NCI-H345 treated with DMSO at 0.1 percent for 48 hours (cell line): ENCODE measurements around the gene PLD1.
"Not testable (repeated sequence)": the region's sequence is repeated elsewhere in the genome, so short reads cannot be mapped to it uniquely, and the experiment has no call there.

Experiments
- DNase-seq: peaks from one replicate; lab custom pipeline; 2025; ENCODE audit not compliant: unreplicated experiment; lab: John Stamatoyannopoulos, UW

PLD1 gene

DNA sequence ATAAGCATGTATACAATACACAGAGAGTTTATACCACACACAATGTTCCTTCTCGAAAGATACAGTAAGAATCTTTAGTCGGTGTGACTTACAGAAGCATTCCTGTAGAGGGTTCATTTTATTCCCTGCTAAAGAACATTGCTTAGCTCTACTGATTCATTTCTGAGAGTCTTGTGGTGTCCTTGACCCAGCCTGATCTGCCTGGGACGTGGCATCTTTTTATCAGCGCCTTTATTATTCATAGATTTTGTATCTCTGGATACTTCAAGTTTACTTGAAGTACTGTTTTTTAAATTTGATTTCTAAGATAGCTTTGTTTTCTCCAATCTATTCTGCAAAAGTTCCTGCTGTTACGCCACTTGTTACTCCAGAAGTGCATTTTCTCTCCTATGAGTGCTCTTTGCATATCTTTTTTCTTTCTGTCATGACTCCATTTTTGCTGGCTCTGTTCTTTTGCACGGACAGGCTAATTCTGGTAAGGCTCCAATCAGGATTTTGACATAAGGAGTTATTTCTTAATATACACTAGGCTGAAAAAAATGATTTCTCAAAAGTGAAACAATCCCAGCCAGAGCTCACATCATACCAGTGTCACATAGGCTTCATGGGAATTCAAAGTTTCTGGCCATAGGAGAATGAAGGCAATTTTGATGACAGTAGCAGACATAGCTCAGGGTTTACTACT is 235.6 kb downstream of the PLD1 start:
- DNase-seq: no peak

DNA sequence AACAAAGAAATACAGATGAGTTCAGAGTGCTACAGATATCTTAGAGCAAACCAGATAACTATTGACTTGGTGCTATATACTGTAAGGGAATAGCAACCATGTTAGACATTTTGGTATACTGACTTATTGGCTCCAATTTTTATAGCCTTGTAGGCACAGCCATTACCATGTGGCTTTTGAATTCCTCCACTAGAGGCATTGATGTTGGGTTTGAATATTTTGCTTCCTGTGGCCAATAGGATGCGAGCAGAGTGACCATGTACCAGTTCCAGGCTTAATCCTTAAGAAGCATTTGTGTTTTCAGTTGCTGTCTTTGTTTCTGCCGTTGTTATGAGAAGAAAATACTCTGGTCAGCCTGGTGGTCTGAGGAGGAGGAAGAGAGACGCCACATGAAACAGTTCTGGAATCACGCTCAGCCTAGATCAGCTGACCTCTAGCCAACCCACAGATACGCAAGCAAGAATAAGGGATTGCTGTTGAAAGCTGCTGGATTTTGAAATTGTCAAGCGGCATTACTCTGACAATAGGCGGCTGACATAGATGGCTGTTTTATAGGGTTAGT is 240.6 kb downstream of the PLD1 start:
- no peak for DNase-seq

DNA sequence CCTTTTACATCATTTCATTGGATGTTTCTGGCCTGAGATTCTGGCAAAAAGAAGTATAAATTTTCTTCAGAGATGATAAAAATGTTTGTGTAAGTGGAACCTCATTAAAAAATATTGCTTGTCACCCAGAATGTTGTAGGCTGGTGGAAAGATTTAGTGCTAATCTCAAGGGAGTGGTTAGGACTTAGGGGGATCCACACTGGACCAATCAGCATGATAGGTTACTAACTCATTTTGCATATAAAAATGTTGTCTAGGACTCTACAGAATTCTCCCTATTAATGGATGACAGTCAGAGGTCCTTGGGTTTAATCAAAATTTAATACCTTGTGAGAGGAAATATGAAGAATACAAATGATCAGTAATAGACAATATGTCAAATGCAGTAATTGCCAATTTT is 241.5 kb downstream of the PLD1 start:
- DNase-seq: no peak

DNA sequence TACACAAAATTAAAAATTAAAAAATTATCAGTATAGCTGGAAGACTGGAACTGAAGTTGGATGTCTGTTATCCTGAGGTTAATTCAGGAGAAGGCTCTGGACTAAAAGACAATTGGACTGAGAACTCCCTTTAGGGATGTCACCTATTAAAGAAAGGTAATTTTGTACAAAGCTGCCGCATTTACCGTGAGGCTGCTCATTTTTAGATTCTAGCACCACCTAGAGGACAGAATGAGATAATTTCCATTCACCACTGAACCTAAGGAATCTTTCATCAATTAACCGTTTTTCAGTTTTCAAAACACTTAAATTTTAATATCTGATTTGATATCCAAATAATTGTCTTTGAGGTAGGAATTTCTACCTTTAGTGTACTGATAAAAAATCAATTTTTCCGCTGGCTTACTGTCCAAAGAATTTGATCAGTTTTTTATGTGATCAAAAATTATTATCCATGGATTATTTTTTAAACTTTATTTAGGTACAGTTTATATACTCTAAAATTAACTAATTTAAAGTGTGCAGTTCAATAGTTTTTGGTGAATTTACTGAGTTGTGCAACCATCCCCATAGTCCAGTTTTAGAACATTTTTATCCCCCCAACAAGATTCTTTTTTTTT is 243.4 kb downstream of the PLD1 start:
- peak; percentile 14 for DNase-seq

DNA sequence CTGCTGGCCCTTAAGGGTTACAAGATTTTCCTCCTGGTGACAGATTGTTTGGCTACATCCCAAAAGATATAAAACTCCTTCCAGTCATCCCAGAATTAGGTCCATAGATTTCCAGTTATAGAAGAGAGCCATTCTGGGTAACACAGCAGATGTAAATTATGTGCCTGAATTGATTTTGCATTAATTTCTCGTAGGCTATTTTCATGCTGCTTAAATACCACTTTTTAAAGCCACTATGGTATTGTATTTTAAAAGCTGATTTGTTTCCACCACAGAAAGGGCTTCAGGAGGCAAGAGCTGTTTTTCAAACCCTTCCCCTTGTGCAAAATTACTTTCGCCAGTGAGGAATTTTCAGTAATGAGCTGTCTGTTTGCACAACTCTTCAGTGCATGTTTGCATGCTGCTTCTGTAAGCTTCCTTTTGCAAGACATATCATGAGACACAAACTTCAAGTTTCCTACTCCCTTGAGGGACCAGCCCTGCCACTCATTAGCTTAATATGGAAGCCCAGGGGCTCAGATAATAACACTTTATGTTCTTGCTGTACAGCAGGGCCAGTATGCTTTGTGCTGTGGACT is 244.7 kb downstream of the PLD1 start:
- no peak for DNase-seq

DNA sequence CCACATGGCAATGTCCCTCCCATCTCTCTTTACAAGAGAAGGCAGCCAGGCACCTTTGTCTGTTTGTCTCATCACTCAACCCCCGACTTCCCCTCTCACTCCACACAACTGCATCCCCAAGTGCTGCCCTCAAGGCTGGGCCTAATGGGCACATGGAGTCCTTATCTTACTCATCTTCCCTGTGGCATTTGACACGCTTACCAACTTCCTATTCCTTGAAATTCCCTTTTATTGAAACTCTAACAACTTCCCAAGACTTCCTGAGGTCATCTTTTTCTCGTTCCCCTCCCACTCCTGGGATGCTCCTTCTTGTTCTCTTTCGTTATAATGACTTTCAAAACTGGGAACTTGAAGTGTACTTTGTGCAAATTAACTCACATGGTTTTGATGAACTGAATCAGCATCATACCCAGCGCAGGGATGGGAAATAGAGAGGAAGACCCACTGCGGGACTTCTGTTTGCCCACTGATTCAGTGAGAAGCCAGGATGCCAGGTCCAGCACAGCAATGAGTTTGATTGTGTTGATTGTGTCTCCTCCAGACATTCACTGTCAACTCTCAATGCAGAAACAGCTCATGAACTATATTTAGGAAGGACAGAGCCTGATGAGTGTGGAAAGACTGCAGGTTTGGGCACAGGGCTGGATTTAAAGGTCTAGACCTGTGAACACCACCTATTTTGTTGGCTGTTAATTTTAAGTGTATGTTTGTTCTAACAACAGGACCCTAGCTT is 245.4 kb downstream of the PLD1 start:
- DNase-seq: no peak

DNA sequence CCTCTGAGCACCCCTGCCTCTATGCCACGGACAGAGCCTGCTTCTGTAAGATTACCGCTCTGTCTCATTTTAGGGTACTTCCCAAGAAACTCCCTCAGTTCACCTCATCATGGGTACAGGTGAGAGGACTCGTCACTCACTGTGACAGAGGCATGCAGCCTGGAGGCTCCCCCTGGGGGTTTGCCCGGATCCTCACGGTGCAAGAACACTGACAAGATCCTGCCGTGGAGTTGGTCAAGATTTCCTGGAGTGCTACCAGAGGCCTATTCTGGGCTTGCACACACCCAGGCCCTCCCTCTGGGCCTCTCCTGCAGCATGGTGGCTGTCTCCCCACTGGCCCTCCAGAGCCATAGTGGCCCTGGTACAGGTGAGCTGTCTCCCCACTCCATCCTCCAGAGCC is 247.0 kb downstream of the PLD1 start:
- no peak for DNase-seq

DNA sequence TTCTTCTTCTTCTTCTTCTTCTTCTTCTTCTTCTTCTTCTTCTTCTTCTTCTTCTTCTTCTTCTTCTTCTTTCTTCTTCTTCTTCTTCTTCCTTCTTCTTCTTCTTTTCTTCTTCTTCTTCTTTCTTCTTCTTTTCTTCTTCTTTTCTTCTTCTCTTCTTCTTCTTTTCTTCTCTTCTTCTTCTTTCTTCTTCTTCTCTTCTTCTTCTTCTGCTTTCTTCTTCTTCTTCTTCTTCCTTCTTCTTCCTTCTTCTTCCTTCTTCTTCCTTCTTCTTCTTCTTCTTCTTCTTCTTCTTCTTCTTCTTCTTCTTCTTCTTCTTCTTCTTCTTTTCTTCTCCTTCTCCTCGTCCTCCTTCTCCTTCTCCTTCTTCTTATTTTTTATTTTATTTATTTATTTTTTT is 247.8 kb downstream of the PLD1 start:
- not testable (repeated sequence) for DNase-seq

DNA sequence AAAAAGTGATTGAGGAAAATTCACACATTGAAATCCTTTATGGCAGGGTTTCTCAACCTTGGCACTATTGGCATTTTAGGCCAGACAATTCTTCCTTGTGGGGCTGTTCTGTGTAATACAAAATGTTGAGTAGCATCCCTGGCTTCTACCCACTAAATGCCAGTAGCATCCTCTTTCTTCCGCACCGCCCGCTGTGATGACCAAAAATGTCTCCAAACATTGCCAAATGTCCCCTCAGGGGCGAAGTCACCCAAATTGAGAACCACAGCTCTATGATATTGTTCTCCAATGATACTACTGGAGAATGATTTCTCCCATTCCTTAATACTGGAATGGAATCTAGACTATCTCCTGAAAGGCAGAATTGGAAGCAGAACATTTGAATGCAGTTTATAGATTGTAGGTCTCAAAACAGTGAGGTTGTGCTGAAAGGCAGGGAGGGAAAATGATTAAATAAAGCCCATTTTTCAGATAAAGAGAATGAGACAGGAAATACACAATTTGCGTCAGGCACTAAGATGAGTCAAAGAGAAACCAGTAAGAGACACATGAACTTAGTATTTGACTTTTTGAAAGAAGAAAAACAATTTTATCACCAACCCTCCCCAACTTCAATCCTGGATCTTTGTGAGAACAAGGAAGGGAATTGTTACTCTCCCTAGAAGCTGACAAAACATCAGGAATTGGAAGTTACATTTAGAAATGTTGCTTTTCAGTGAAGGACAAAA is 248.5 kb downstream of the PLD1 start:
- no peak for DNase-seq

DNA sequence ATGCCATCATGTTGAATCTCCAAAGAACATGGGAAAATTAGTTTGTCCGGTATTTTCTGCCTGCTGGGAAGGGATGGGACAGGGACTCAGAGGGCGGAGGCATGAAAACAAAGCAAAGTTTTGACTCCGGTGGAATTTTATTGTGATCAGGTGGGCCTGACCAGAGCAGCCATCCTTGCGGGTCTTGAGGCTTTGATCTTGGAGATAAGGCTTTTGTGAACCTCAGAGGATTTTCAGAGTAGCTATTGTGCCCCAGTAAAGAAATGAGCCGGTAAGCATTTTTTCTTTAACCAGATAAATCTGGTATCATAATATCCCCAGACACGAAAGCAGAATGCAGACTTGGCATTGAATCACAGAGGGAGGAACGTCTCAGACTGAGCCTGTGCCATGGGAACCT is 250.7 kb downstream of the PLD1 start:
- DNase-seq: no peak

DNA sequence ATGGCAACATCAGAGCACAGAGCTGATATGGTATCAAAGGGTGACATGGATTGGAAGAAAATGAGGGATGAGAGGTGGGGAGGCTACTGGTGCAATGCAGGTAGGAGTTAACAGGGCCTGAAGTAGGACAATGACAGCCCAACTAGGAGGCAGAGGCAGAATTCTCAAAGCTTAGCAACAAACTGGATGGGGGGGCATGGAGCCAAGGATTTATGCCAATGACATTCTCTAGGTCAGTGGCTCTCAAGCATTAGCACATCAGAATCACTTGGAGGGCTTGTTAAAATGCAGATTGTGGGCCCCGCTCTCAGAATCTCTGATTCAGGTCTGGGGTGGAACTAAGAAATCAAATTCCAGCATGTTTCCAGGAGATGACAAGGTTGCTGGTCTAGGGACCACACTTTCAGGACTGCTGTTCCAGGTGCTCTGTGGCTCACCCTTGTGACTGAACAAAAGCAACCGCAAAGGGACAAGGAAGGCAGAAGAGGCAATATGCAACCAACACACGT is 252.0 kb downstream of the PLD1 start:
- no peak for DNase-seq

DNA sequence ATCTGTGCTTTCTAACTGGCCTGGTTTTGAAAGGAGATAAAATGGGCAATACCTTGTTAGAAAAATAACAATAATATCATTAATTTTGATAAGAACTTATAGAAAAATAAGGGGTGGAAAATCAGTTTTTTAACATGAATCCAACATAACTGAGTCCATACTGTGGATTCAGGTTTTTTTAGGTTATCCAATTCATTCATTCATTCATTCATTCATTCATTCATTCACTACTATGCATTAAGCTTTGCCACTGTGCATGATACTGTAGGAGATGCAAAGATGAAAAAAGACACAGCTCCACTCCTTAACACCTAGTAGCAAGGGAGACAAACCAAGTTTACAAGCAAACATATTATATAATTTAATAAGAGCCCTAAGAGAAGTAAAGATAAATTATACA is 253.1 kb downstream of the PLD1 start:
- no peak for DNase-seq

DNA sequence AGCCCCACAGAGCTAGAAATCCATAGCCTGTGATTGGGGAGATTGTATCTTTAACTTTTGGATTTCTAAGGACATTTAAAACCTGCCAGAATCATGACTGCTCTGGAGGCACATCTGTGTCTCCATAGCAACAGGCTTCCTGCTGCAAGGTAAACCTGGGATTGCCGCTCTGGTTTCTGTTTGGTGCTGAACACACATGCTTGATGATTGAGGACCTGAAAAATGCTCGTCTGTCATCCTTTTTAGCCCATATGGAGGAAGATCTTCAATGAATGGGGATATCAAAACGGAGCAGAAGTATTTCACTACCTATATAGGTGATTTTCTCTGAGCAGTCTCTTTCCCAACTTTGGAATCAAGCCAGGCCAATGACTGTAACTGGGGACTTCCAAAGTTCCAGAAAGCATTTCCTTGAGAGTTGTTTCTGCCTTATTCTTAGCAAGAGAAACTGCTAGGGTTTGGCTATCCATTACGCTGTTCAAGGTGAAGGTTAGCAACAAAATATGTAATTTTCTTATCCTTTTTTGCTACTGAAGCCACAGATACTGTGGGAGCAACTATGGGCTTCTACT is 253.6 kb downstream of the PLD1 start:
- DNase-seq: no peak

DNA sequence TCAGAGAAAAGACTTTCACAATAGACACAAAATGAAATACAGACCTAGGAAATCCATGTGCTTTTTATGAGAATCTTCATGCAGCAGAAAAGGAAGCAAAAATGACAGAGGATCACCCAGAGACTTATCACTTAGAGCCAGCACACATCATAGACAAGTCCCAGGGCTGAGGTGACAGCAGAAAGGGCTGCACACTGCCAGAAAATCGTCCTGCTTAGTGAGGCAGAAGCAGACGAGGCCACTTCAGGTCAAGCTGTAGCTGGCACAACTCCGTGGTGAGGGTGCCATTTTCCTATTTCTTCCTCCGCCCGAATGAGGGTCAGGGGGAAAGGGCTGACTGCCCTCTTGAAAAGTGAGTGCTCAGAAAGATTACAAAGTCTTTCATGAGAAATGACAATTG is 254.1 kb downstream of the PLD1 start:
- DNase-seq: no peak

DNA sequence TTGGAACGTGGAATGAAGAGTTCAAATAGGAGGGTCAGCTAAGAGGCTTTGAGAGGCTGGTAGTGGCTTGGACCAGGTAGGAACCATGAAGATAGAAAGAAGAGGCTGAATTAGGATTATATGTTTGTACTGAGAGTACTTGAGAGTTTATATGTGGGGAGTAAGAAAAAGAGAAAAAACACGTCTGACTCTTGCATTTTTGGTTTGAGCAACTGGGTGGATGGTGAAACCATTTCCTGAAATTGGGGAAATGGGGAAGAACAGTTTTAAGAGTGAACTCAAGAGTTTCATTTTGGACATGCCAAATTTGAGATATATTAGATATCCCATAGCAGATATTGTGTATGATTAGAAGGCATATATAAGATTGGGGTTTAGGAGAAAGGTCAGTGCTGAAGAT is 257.2 kb downstream of the PLD1 start:
- no peak for DNase-seq

DNA sequence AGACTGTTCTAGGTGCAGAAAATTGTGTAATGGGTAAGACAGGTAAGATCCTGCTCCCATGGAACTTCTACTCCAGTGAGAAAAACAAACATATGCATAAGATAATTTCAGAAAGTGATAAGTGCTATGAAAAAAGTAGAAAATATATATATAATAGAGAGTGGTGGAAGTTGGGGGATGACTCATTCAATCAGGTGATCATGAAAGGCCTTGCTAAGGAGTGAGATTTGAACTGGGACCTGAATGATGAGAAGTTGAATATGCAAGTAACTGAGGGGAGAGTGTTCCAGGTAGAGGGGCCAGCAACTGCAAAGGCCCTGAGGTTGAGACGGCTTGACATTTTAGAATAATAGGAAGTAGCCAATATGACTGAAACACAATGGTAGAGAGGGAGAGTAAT is 257.8 kb downstream of the PLD1 start:
- DNase-seq: no peak

DNA sequence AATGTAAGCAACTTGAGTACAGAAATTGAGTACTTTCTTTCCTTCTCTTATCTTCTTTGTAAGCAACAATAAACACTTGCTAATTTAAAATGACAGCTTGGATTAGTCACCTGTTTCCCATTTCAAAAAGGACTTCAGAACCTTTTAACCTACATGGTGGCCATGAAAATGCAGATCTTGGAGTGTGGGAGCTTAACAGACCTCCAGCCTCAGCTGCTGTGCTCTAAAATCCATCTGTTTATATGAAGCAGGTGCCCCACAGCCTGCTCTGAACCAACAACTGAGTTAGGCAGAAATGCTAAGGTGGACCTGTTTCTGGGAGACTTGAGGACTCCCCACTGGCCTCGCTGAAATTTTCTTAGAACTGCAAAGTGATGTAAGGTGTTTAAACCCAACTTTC is 259.0 kb downstream of the PLD1 start:
- no peak for DNase-seq
